Measurements from ENCODE around the gene IGFBPL1. TPM values are rescaled to one million over a fixed set of nuclear protein-coding genes. Genes with fewer than 3 reads are reported as not detected.

Gene IGFBPL1
- total and polyA plus RNA-seq, 10 of the 15 experiments (the other 5 are each of a cell fraction or from before 2014, with no cell fraction given) = 0.25 TPM; not detected in 9

DNA sequence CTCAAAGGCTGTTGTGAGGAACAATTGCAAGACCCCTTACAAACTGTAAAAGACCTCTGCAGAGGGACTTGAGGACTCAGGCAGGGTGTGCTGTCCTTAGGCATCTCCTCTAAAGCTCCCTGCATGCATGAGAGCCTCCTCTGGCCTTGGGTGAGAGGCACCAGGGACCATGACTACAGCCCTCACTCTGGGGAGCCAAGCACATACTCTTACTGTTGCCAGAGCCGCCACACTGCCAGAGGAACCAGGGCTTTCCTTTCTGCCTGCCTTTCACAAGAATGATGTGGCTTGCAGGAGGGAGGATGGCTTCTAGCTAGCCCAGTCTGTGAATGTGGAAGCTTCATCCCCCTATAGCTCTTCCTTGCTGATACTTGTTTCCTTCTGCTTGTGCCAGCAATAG lies 5.9 kb downstream of the IGFBPL1 start:
- CTCF ChIA-PET = interaction anchor here (0.7 to 5.6 kb wide), 9 partner anchors 16 to 158 kb away, joined by 3 to 66 read pairs (median 6); partner anchors contain the start of gene ALDH1B1

DNA sequence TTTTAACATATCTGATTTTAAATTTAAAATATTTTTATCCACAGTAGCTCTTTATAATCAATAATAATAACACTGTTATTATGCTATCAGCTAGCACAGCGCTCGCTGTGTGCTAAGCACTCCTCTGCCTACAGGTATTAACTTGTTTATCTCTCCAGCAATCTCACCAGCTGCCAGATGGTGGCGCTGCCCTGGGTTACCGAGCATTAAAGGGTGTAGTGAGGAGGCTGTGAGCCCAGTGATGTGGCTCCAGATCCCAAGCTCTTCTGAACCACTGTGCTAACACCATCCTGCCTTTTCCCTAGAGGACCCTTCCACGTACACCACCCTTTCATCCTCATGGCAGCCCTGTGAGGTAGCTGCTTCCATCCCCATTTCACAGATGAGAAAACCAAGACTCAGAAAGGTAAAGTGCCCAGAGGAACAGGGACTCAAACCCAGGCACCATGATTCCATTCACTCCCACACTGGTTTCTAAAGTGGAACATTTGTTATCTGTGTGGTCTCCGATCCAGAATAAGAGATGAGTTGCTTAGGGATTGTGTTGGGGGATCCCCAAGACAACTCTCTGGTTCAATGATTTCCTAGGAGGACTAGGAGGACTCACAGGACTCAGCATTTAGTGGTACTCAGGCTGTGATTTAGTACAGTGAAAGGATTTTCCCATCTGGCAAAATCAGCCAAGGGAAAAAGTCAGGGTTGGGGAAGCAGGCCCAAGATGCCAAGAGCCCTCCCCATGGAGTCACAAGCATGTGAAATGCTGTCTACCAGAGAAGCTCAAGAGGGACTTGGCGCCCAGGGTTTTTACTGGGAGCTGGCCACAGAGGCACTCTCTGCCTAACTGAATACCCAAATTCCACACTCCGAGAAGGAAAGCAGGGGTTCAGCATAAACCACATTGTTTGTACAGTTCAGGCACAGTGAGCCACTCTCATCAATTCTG lies 7.0 kb downstream of the IGFBPL1 start:
- RAD21 ChIA-PET (ENCODE audit: unreplicated experiment) = interaction anchor here (1.1 to 1.3 kb wide), 3 partner anchors 16 to 255 kb away, joined by 3 to 4 read pairs (median 3); no protein-coding TSS in a partner anchor
- Histone ChIP-seq H3K27me3 (replicated peaks in 1 of 2; ENCODE audit: control insufficient read depth in 2 of 2, insufficient read depth in 2 of 2, low read length in 1 of 2) (peaks cover 0 to 4% of the 10 kb centered on the region in 2 experiments; a peak in 2 of 4 replicates), H3K27ac (ENCODE audit: control insufficient read depth, insufficient read depth) (no peak overlapping the region), H3K4me2 (ENCODE audit: control insufficient read depth, insufficient read depth) (no peak overlapping the region), H4K20me1 (ENCODE audit: control insufficient read depth, insufficient read depth) (no peaks in the 10 kb centered on the region), H3K9ac (ENCODE audit: control insufficient read depth, insufficient read depth, low read length) (no peak overlapping the region), H3K79me2 (ENCODE audit: control insufficient read depth, insufficient read depth, low read length) (no peaks in the 10 kb centered on the region), H2AFZ (ENCODE audit: control insufficient read depth, low read depth, low read length) (no peak overlapping the region), H3K9me3 (replicated peaks; ENCODE audit: control insufficient read depth, insufficient read depth, low read length) (no peaks in the 10 kb centered on the region), H3K4me3 (no peak overlapping the region), H3K4me1 (ENCODE audit: control insufficient read depth, insufficient read depth, low read length) (no peaks in the 10 kb centered on the region), H3K36me3 (ENCODE audit: control insufficient read depth in 2 of 2, insufficient read depth in 2 of 2, low read length in 1 of 2) (no peaks in the 10 kb centered on the region)
- intact Hi-C loops (cut with micrococcal nuclease; ENCODE audit: unreplicated experiment) = no loop called here
- CTCF ChIA-PET = interaction anchor here (0.7 to 5.6 kb wide), 21 partner anchors 10 to 324 kb away, joined by 3 to 66 read pairs (median 5); partner anchors contain the start of gene ALDH1B1
- POLR2A ChIA-PET = no interaction called here
- no TSS peak for BruUV-seq (replicated peaks)
- FAIRE-seq (no peak), ATAC-seq (peak; percentile 81), DNase-seq (ENCODE audit: low read depth, low spot score) (no peak)
- SMC1A ChIA-PET (ENCODE audit: uncharacterized antibody, unreplicated experiment) = interaction anchor here (0.9 to 1.7 kb wide), 6 partner anchors 15 to 254 kb away, joined by 3 to 4 read pairs (median 3); no protein-coding TSS in a partner anchor
- in situ Hi-C loops (cut with MboI) = no loop called here
- 38% methylated on average over 8 of the region's 8 CpGs for WGBS (ENCODE audit: insufficient coverage, insufficient replicate concordance, low lambda C conversion rate, missing lambda C conversion rate)
- TF ChIP-seq NR2F1 (conservative IDR thresholded peaks at IDR 0.05) (no peak), SP1 (IDR thresholded peaks at IDR 0.05; ENCODE audit: low read depth, low read length) (no peak), GATAD2B (conservative IDR thresholded peaks at IDR 0.05; ENCODE audit: low read depth) (no peak)
- TF ChIP-seq, protein P1, sequence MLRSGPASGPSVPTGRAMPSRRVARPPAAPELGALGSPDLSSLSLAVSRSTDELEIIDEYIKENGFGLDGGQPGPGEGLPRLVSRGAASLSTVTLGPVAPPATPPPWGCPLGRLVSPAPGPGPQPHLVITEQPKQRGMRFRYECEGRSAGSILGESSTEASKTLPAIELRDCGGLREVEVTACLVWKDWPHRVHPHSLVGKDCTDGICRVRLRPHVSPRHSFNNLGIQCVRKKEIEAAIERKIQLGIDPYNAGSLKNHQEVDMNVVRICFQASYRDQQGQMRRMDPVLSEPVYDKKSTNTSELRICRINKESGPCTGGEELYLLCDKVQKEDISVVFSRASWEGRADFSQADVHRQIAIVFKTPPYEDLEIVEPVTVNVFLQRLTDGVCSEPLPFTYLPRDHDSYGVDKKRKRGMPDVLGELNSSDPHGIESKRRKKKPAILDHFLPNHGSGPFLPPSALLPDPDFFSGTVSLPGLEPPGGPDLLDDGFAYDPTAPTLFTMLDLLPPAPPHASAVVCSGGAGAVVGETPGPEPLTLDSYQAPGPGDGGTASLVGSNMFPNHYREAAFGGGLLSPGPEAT (IDR thresholded peaks at IDR 0.05; ENCODE audit: low read depth) = no peak
- TF ChIP-seq, protein P2, sequence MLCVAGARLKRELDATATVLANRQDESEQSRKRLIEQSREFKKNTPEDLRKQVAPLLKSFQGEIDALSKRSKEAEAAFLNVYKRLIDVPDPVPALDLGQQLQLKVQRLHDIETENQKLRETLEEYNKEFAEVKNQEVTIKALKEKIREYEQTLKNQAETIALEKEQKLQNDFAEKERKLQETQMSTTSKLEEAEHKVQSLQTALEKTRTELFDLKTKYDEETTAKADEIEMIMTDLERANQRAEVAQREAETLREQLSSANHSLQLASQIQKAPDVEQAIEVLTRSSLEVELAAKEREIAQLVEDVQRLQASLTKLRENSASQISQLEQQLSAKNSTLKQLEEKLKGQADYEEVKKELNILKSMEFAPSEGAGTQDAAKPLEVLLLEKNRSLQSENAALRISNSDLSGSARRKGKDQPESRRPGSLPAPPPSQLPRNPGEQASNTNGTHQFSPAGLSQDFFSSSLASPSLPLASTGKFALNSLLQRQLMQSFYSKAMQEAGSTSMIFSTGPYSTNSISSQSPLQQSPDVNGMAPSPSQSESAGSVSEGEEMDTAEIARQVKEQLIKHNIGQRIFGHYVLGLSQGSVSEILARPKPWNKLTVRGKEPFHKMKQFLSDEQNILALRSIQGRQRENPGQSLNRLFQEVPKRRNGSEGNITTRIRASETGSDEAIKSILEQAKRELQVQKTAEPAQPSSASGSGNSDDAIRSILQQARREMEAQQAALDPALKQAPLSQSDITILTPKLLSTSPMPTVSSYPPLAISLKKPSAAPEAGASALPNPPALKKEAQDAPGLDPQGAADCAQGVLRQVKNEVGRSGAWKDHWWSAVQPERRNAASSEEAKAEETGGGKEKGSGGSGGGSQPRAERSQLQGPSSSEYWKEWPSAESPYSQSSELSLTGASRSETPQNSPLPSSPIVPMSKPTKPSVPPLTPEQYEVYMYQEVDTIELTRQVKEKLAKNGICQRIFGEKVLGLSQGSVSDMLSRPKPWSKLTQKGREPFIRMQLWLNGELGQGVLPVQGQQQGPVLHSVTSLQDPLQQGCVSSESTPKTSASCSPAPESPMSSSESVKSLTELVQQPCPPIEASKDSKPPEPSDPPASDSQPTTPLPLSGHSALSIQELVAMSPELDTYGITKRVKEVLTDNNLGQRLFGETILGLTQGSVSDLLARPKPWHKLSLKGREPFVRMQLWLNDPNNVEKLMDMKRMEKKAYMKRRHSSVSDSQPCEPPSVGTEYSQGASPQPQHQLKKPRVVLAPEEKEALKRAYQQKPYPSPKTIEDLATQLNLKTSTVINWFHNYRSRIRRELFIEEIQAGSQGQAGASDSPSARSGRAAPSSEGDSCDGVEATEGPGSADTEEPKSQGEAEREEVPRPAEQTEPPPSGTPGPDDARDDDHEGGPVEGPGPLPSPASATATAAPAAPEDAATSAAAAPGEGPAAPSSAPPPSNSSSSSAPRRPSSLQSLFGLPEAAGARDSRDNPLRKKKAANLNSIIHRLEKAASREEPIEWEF (IDR thresholded peaks at IDR 0.05; ENCODE audit: insufficient replicate concordance, low read depth, low read length) = no peak

More for the DNA sequence above, 5.9 kb downstream of the IGFBPL1 start:
- H3K4me1 ChIP-seq (ENCODE audit: control insufficient read depth, insufficient read depth, low read length) = no peaks in the 10 kb centered on the region
- no peak overlapping the region for H2AFZ ChIP-seq (ENCODE audit: control insufficient read depth, low read depth, low read length)
- H3K4me3 ChIP-seq = no peak overlapping the region
- intact Hi-C loops (cut with micrococcal nuclease; ENCODE audit: unreplicated experiment) (no loop called here), in situ Hi-C loops (cut with MboI) (no loop called here)
- no peaks in the 10 kb centered on the region for H4K20me1 ChIP-seq (ENCODE audit: control insufficient read depth, insufficient read depth)
- SMC1A ChIA-PET (ENCODE audit: uncharacterized antibody, unreplicated experiment) = interaction anchor here (0.9 to 1.1 kb wide), 2 partner anchors 14 to 110 kb away, joined by 3 read pairs; no protein-coding TSS in a partner anchor
- no TSS peak for BruUV-seq (replicated peaks)
- POLR2A ChIA-PET = no interaction called here
- FAIRE-seq = no peak
- H3K9ac ChIP-seq (ENCODE audit: control insufficient read depth, insufficient read depth, low read length) = no peak overlapping the region
- H3K9me3 ChIP-seq (replicated peaks; ENCODE audit: control insufficient read depth, insufficient read depth, low read length) = no peaks in the 10 kb centered on the region
- H3K36me3 ChIP-seq (ENCODE audit: control insufficient read depth in 2 of 2, insufficient read depth in 2 of 2, low read length in 1 of 2) = no peaks in the 10 kb centered on the region
- RAD21 ChIA-PET (ENCODE audit: unreplicated experiment) = interaction anchor here (1.2 kb wide), 1 partner anchor 55 kb away, joined by 3 read pairs; no protein-coding TSS in a partner anchor
- no peak for ATAC-seq
- TF ChIP-seq SMC3 (IDR thresholded peaks at IDR 0.05; ENCODE audit: borderline replicate concordance, low read length) = no peak
- H3K79me2 ChIP-seq (ENCODE audit: control insufficient read depth, insufficient read depth, low read length) = no peaks in the 10 kb centered on the region
- H3K4me2 ChIP-seq (ENCODE audit: control insufficient read depth, insufficient read depth) = no peak overlapping the region
- peaks cover 0 to 4% of the 10 kb centered on the region in 2 experiments; a peak in 2 of 4 replicates for H3K27me3 ChIP-seq (replicated peaks in 1 of 2; ENCODE audit: control insufficient read depth in 2 of 2, insufficient read depth in 2 of 2, low read length in 1 of 2)
- H3K27ac ChIP-seq (ENCODE audit: control insufficient read depth, insufficient read depth) = no peak overlapping the region
- 80% methylated on average over 1 of the region's 1 CpG for WGBS (ENCODE audit: insufficient coverage, insufficient replicate concordance, low lambda C conversion rate, missing lambda C conversion rate)
- no peak for DNase-seq (ENCODE audit: low read depth, low spot score)
